ENCODE results near the gene THRB. TPM values are rescaled to one million over a fixed set of nuclear protein-coding genes. Genes with fewer than 3 reads are reported as not detected.

THRB gene
- total and polyA plus RNA-seq, 5 experiments from 2014 or later, result not detected

Small RNA genes within 50 kb of the gene (microRNA-seq; reads per million reads assigned to microRNA genes)
- gene MIR4792 (ENCODE audit: borderline microRNAs expressed), result not detected

All from naive thymus-derived CD8-positive, alpha-beta T cell (primary cell).